NB4 (cell line): ENCODE data around the gene TCF25.

Experiments used
- MAX ChIP-seq: IDR thresholded peaks from 2 replicates; pipeline ENCODE4 v1.6.1; 2011; ENCODE audit warnings: low read depth, low read length
- MYC ChIP-seq: IDR thresholded peaks from 2 replicates; pipeline ENCODE4 v1.6.1; 2011; ENCODE audit warnings: low read depth, low read length
- POLR2A ChIP-seq: IDR thresholded peaks from 2 replicates; pipeline ENCODE4 v1.6.1; 2011; ENCODE audit warnings: mild to moderate bottlenecking; ENCODE audit not compliant: insufficient read length; ENCODE audit errors: extremely low read depth
- TF ChIP-seq, protein P1 (sequence below): IDR thresholded peaks from one replicate; pipeline ENCODE4 v1.5.1; 2012; ENCODE audit warnings: low read depth, low read length

- TF ChIP-seq MAX (no peak), POLR2A (no peak), MYC (no peak)
- TF ChIP-seq, protein P1, sequence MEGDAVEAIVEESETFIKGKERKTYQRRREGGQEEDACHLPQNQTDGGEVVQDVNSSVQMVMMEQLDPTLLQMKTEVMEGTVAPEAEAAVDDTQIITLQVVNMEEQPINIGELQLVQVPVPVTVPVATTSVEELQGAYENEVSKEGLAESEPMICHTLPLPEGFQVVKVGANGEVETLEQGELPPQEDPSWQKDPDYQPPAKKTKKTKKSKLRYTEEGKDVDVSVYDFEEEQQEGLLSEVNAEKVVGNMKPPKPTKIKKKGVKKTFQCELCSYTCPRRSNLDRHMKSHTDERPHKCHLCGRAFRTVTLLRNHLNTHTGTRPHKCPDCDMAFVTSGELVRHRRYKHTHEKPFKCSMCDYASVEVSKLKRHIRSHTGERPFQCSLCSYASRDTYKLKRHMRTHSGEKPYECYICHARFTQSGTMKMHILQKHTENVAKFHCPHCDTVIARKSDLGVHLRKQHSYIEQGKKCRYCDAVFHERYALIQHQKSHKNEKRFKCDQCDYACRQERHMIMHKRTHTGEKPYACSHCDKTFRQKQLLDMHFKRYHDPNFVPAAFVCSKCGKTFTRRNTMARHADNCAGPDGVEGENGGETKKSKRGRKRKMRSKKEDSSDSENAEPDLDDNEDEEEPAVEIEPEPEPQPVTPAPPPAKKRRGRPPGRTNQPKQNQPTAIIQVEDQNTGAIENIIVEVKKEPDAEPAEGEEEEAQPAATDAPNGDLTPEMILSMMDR: no peak
Measured at GRCh38 chr16:89913408-89914387, 40.3 kb downstream of the TCF25 start.
